ENCODE measurements around the gene FAM171A1.

FAM171A1 gene

GRCh38 chr10:15175587-15175986 is 195.5 kb downstream of the FAM171A1 start:
- TF ChIP-seq, protein P1, sequence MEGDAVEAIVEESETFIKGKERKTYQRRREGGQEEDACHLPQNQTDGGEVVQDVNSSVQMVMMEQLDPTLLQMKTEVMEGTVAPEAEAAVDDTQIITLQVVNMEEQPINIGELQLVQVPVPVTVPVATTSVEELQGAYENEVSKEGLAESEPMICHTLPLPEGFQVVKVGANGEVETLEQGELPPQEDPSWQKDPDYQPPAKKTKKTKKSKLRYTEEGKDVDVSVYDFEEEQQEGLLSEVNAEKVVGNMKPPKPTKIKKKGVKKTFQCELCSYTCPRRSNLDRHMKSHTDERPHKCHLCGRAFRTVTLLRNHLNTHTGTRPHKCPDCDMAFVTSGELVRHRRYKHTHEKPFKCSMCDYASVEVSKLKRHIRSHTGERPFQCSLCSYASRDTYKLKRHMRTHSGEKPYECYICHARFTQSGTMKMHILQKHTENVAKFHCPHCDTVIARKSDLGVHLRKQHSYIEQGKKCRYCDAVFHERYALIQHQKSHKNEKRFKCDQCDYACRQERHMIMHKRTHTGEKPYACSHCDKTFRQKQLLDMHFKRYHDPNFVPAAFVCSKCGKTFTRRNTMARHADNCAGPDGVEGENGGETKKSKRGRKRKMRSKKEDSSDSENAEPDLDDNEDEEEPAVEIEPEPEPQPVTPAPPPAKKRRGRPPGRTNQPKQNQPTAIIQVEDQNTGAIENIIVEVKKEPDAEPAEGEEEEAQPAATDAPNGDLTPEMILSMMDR (IDR thresholded peaks at IDR 0.05; ENCODE audit: control insufficient read depth, extremely low read depth, insufficient read depth) = no peak
- H3K4me3 ChIP-seq (ENCODE audit: low read depth, low read length) = no peak overlapping the region

DNA sequence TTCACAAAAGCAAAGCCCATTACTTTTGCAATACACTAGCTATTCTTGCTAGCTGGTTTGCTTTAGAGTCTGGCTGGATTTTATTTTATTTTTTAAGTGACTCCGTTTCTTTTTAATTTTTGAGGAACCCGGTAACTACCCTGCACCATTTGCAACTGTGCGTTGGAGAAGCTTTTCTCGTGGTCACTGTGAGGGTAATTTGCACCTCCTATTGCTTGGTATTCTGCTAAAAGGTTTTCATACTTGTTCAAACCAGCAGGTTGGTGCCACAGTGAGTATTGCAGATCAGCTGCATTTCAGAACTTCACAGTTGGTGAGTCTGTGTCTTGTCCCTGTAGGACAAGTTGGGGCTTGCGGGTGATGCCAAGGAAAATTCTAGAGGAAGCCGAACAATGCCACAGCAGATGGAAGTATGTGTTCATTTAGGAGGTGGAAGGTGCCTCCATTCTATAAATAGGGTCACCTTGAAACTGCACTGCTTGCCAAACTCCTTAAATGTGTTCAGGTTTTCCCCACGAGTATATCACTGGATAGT is 198.7 kb downstream of the FAM171A1 start:
- DNase-seq (ENCODE audit: low read depth) = no peak
- TF ChIP-seq, protein P1 (IDR thresholded peaks at IDR 0.05; ENCODE audit: control insufficient read depth, extremely low read depth, insufficient read depth) = no peak
- H3K4me3 ChIP-seq (ENCODE audit: low read depth, low read length) = no peak overlapping the region

More at GRCh38 chr10:15175587-15175986, 195.5 kb downstream of the FAM171A1 start:
- DNase-seq (ENCODE audit: low read depth) = no peak

- TF ChIP-seq, protein P1 (IDR thresholded peaks at IDR 0.05; ENCODE audit: control insufficient read depth, extremely low read depth, insufficient read depth) = no peak
- H3K4me3 ChIP-seq (ENCODE audit: low read depth, low read length) = no peak overlapping the region
- DNase-seq (ENCODE audit: low read depth) = no peak
These were observed 201.3 kb downstream of the FAM171A1 start for GRCh38 chr10:15169555-15170401.

DNA sequence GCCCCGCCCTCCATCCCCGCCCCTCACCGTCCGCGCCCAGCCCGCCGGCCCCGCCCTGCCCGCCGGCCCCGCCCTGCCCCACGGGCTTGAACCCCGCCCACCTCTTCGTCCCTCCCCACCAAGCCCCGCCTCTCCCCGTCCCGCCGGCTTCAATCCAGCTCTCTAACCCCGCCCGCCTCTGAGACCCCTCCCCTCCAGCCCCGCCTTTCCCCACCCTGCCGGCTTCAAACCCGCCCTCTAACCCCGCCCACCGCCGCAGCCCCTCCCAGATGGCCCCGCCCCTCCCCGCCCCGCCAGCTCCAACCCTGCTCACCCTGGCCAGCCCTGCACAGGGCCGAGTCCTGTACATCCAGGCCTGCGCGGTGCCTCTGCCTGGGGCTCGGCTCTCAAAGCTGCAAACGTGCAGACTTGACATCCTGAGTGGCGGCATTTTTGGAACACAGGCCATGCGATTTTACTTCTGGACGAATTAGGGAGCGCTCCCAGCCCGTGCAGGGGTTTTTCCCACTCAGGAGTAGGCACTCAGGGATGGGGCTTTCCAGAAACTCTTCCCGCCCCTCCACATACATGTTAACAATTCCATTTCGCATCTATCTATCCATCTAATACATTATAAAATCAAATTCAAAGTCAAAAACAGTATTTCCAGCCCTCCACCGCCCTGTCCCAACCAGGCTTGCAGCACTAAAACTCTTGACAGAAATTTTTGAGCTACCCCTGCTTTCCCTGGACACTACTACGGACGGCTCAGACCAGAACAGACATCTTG is 202.1 kb downstream of the FAM171A1 start:
- DNase-seq (ENCODE audit: low read depth) = peak; percentile 50
- TF ChIP-seq, protein P1 (IDR thresholded peaks at IDR 0.05; ENCODE audit: control insufficient read depth, extremely low read depth, insufficient read depth) = no peak

DNA sequence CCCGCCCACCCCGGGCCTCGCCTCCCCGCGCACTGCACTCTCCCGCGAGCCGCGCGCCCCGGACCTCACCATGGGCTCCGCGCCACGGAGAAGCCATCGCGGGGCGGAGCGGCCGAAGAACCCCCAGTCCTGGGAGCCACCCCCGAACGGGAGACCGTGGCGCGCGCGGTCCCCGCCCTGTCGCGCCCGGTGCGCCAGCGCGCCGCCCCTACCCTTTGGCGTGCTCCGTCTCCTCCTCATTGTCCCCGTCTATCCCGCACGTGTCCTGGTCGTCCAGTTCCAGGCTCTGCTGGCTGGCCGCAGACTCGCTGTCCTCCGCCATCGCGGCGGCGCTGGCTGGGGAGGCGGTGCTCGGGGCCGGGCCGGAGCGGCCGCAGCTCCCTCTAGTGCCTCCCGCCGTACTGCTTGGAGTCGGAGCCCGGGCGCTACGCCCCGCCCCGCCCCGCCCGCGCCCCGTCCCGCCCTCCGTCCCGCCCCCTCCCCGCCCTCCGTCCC is 202.8 kb downstream of the FAM171A1 start, which contains the start of gene NMT2:
Gene NMT2, minus strand, starts transcription at position 403 of the 495 bp plus-strand sequence. Its CDS starts 81 bp downstream, at position 322.
- TF ChIP-seq, protein P1 (IDR thresholded peaks at IDR 0.05; ENCODE audit: control insufficient read depth, extremely low read depth, insufficient read depth) = peak; percentile 64
- peak within 1 kb of the TSS; percentile 81 for H3K4me3 ChIP-seq (ENCODE audit: low read depth, low read length)
- DNase-seq (ENCODE audit: low read depth) = peak; percentile 26

More for the DNA sequence above, 202.1 kb downstream of the FAM171A1 start:
- no peak overlapping the region for H3K4me3 ChIP-seq (ENCODE audit: low read depth, low read length)

GRCh38 chr10:15167411-15168290 is 203.4 kb downstream of the FAM171A1 start:
- DNase-seq (ENCODE audit: low read depth) = no peak
- TF ChIP-seq, protein P1 (IDR thresholded peaks at IDR 0.05; ENCODE audit: control insufficient read depth, extremely low read depth, insufficient read depth) = 0 out of 2 replicates have a peak, but pooled peaks have one; percentile 9

More at GRCh38 chr10:15167411-15168290, 203.4 kb downstream of the FAM171A1 start:
- H3K4me3 ChIP-seq (ENCODE audit: low read depth, low read length) = peak overlapping the region; percentile 81
